Testis (tissue), 2 donors: ENCODE results near the gene SDR39U1.

Experiments
- POLR2A ChIP-seq: fragments of 450-650 bp; IDR thresholded peaks from one replicate; pipeline ENCODE4 v1.6.1; 2017; ENCODE audit warnings: antibody characterized with exemption, mild to moderate bottlenecking, moderate library complexity
- TF ChIP-seq, protein P1 (sequence below), 3 experiments: fragments of 450-650 bp in 2 of 3; fragments of 200-600 bp in 1 of 3; sonication (generic) in 1 of 3; IDR thresholded peaks; one replicate each; pipeline ENCODE4 v1.5.1; 2016 to 2019; ENCODE audit warnings: antibody characterized with exemption in 3 of 3, mild to moderate bottlenecking in 2 of 3, moderate library complexity in 1 of 3

DNA sequence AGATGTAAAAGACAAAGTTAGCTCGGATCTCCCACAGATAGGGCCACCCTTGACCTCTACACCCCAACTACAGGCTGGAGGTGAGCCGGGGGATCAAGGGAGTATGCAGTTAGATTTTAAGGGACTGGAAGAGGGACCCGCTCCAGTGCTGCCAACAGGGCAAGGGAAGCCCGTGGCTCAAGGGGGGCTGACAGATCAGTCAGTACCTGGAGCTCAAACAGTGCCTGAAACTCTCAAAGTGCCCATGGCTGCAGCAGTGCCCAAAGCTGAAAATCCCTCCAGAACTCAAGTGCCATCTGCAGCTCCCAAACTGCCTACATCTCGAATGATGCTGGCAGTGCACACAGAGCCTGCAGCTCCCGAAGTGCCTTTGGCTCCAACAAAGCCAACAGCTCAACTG lies 33.4 kb downstream of the SDR39U1 start:
- TF ChIP-seq, protein P1, sequence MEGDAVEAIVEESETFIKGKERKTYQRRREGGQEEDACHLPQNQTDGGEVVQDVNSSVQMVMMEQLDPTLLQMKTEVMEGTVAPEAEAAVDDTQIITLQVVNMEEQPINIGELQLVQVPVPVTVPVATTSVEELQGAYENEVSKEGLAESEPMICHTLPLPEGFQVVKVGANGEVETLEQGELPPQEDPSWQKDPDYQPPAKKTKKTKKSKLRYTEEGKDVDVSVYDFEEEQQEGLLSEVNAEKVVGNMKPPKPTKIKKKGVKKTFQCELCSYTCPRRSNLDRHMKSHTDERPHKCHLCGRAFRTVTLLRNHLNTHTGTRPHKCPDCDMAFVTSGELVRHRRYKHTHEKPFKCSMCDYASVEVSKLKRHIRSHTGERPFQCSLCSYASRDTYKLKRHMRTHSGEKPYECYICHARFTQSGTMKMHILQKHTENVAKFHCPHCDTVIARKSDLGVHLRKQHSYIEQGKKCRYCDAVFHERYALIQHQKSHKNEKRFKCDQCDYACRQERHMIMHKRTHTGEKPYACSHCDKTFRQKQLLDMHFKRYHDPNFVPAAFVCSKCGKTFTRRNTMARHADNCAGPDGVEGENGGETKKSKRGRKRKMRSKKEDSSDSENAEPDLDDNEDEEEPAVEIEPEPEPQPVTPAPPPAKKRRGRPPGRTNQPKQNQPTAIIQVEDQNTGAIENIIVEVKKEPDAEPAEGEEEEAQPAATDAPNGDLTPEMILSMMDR (IDR thresholded peaks at IDR 0.05): no peak
- TF ChIP-seq POLR2A: no peak
